Measurements from ENCODE around the gene PIPOX.

DNA sequence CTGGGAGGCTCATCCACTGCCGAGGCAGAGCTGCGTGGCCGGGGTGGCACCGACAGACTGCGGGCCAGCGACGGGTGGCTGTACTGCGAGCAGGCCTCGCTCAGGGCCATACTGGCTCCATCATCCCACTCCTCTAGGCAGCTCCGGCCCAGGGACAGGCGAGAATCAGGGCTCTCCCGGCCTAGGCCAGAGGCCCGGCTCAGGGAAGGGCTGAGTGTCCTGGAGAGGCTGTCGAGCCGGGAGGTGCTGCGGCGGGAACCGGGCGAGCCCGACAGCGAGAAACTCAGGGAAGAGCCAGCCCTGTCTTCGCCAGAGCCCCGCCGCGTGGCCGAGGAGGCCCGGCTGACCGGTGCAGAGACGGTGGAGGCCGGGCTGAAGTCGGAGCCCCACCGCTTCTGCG is 37.4 kb downstream of the PIPOX start:
- TF ChIP-seq PAX8 (CRISPR knock-in tag; IDR thresholded peaks at IDR 0.05; ENCODE audit: borderline replicate concordance) (no peak), GTF2F1 (IDR thresholded peaks at IDR 0.05; ENCODE audit: low read length) (no peak), EZH2 (conservative IDR thresholded peaks at IDR 0.05; ENCODE audit: low read depth, low read length) (no peak), ZC3H4 (CRISPR knock-in tag; IDR thresholded peaks at IDR 0.05; ENCODE audit: borderline replicate concordance) (no peak)
